Smooth muscle cell (in vitro differentiated cells): ENCODE data around the gene CBX6. TPM values are rescaled to one million over a fixed set of nuclear protein-coding genes. Genes with fewer than 3 reads are reported as not detected.
"Not testable (repeated sequence)": the region's sequence is repeated elsewhere in the genome, so short reads cannot be mapped to it uniquely, and the experiment has no call there.

Experiments
- DNase-seq: peaks from one replicate; lab custom pipeline; 2025; ENCODE audit not compliant: unreplicated experiment; lab: John Stamatoyannopoulos, UW
- H2AFZ ChIP-seq: fragments of 200-600 bp; sonication (generic); 2 replicates; pipeline ENCODE4 v1.6.0; 2016; ENCODE audit warnings: antibody characterized with exemption, low read depth, mild to moderate bottlenecking
- H3F3A ChIP-seq: fragments of 200-600 bp; sonication (generic); 2 replicates; pipeline ENCODE4 v1.6.0; 2017; ENCODE audit warnings: antibody characterized with exemption, low read depth
- H3K27ac ChIP-seq: fragments of 200-600 bp; sonication (generic); 2 replicates; pipeline ENCODE4 v1.5.1; 2016; ENCODE audit warnings: low read depth, mild to moderate bottlenecking
- H3K27me3 ChIP-seq: fragments of 200-600 bp; sonication (generic); 2 replicates; pipeline ENCODE4 v1.6.1; 2016; ENCODE audit warnings: low read depth, mild to moderate bottlenecking
- H3K36me3 ChIP-seq: fragments of 200-600 bp; sonication (generic); 2 replicates; pipeline ENCODE4 v1.5.1; 2016; ENCODE audit warnings: low read depth
- H3K4me1 ChIP-seq: fragments of 200-600 bp; sonication (generic); 2 replicates; pipeline ENCODE4 v1.5.1; 2016; ENCODE audit warnings: low read depth
- H3K4me2 ChIP-seq: fragments of 200-600 bp; sonication (generic); 2 replicates; pipeline ENCODE4 v1.6.0; 2016; ENCODE audit warnings: mild to moderate bottlenecking
- H3K4me3 ChIP-seq: fragments of 200-600 bp; sonication (generic); 2 replicates; pipeline ENCODE4 v1.5.1; 2016; ENCODE audit warnings: mild to moderate bottlenecking
- H3K79me2 ChIP-seq: fragments of 200-600 bp; sonication (generic); 2 replicates; pipeline ENCODE4 v1.6.0; 2016; ENCODE audit warnings: low read depth, mild to moderate bottlenecking
- H3K9ac ChIP-seq: fragments of 200-600 bp; sonication (generic); 2 replicates; pipeline ENCODE4 v1.6.0; 2016; ENCODE audit warnings: low read depth
- H3K9me3 ChIP-seq: fragments of 200-600 bp; sonication (generic); replicated peaks from 2 replicates; pipeline ENCODE4 v1.5.1; 2016; ENCODE audit warnings: low read depth
- H4K20me1 ChIP-seq: fragments of 200-600 bp; sonication (generic); 2 replicates; pipeline ENCODE4 v1.6.0; 2016; ENCODE audit warnings: low read depth
- WGBS: methylation state at CpG from one replicate; pipeline ENCODE4 v1.1.7; 2016; ENCODE audit warnings: low lambda C conversion rate; 5-methylcytosine and 5-hydroxymethylcytosine counted together
- polyA plus RNA-seq: library from polyadenylated mRNA; unstranded; fragments of >200 nt; fragmentation: Nextera tagmentation; extraction: Ambion mirVana; gene quantifications from 2 replicates; pipeline ENCODE4 v1.2.1, GENCODE V29; 2016
- total RNA-seq: library from RNA; depleted of rRNA; stranded (reverse); fragments of >200 nt; gene quantifications from 2 replicates; pipeline ENCODE4 v1.2.3, GENCODE V29; 2014
- TF ChIP-seq, protein P1 (sequence below): fragments of 200-600 bp; sonication (generic); IDR thresholded peaks from 2 replicates; pipeline ENCODE4 v1.5.1; 2017; ENCODE audit warnings: borderline replicate concordance, mild to moderate bottlenecking, antibody characterized with exemption; ENCODE audit not compliant: insufficient read depth, poor library complexity, severe bottlenecking

Gene CBX6
- total and polyA plus RNA-seq, 2 experiments from 2014 or later = 11.6 to 23.9 TPM

DNA sequence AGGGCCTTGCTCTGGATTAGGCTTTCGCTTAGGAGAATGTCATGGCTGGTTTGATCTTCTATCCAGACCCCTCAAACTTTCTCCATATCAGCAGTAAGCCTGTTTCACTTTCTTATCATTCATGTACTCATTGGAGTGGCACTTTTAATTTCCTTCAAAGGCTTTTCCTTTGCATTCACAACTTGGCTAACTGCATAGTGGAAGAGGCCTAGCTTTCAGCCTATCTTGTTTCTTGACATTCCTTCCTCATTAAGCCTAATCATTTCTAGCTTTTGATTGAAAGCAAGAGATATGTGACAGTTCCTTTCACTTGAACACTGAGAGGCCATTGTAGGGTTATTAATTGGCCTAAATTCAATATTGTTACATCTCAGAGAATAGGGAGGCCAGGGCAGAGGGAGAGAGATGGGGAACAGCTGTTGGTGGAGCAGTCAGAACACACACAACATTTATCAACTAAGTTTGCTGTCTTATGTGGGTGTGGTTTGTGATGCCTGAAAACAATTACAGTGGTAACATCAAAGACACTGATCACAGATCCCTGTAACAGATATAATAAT lies 47.7 kb upstream of the CBX6 start:
- Histone ChIP-seq H3K79me2 (no peaks in the 10 kb centered on the region), H3K4me1 (no peaks in the 10 kb centered on the region), H3K27ac (no peak overlapping the region), H3K4me3 (no peak overlapping the region), H3F3A (peaks cover 3% of the 10 kb centered on the region), H3K4me2 (no peak overlapping the region), H3K9ac (no peak overlapping the region), H3K9me3 (no peaks in the 10 kb centered on the region), H4K20me1 (no peaks in the 10 kb centered on the region), H2AFZ (no peak overlapping the region), H3K36me3 (no peaks in the 10 kb centered on the region), H3K27me3 (no peaks in the 10 kb centered on the region)
- TF ChIP-seq, protein P1, sequence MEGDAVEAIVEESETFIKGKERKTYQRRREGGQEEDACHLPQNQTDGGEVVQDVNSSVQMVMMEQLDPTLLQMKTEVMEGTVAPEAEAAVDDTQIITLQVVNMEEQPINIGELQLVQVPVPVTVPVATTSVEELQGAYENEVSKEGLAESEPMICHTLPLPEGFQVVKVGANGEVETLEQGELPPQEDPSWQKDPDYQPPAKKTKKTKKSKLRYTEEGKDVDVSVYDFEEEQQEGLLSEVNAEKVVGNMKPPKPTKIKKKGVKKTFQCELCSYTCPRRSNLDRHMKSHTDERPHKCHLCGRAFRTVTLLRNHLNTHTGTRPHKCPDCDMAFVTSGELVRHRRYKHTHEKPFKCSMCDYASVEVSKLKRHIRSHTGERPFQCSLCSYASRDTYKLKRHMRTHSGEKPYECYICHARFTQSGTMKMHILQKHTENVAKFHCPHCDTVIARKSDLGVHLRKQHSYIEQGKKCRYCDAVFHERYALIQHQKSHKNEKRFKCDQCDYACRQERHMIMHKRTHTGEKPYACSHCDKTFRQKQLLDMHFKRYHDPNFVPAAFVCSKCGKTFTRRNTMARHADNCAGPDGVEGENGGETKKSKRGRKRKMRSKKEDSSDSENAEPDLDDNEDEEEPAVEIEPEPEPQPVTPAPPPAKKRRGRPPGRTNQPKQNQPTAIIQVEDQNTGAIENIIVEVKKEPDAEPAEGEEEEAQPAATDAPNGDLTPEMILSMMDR = no peak
- no peak for DNase-seq
- WGBS = 76% methylated on average over 1 of the region's 1 CpG

DNA sequence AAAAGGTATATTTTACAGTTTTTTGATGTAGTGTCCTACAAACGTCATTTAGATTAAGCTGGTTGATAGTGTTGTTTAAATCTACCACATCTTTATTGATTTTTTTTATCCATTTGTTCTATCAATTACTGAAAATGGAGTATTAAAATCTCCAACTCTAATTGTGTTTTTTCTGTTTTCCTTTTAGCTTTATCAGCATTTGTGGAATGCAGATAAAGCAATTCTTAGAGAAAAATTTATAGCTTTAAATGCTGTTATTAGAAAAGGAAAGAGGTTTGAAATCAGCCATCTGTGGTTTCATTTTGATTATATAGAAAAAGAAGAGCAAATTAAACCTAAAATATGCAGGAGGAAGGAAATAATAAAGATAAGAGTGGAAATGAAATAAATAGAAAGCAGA lies 39.4 kb upstream of the CBX6 start:
- 73% methylated on average over 1 of the region's 1 CpG for WGBS
- no peak overlapping the region for H2AFZ ChIP-seq
- TF ChIP-seq, protein P1 = no peak
- no peak overlapping the region for H3K4me2 ChIP-seq
- DNase-seq = no peak
- H4K20me1 ChIP-seq = no peaks in the 10 kb centered on the region
- no peak overlapping the region for H3K9ac ChIP-seq
- no peak overlapping the region for H3K4me3 ChIP-seq
- H3K79me2 ChIP-seq = no peaks in the 10 kb centered on the region
- no peaks in the 10 kb centered on the region for H3K9me3 ChIP-seq
- H3K27me3 ChIP-seq = no peaks in the 10 kb centered on the region
- no peak overlapping the region for H3K27ac ChIP-seq
- H3K36me3 ChIP-seq = no peaks in the 10 kb centered on the region
- H3F3A ChIP-seq = no peaks in the 10 kb centered on the region
- H3K4me1 ChIP-seq = no peaks in the 10 kb centered on the region

DNA sequence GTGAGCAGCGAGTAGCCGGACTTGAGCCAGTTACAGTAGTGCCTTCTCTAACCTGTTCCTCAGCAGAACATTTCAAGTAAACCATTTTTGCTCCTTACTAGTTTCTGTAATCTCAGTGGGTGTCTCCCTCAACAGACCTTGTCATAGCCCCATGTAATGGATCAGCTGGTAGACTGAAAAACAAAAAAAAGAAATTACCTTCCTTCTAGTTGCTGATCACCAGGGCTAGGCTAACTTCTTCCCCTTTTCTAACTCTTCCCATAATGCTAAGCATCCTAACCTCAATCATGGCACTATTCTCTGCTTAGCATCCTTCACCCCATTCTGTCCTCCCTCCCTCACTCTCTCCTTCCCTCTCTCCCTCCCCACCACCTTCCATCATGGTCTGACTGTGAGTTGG lies 35.8 kb upstream of the CBX6 start:
- H3K79me2 ChIP-seq = no peaks in the 10 kb centered on the region
- no peak overlapping the region for H3K27ac ChIP-seq
- 83% methylated on average over 2 of the region's 2 CpGs for WGBS
- no peak overlapping the region for H3K9ac ChIP-seq
- no peak overlapping the region for H3K4me2 ChIP-seq
- TF ChIP-seq, protein P1 = no peak
- no peak overlapping the region for H3K4me3 ChIP-seq
- no peaks in the 10 kb centered on the region for H3K27me3 ChIP-seq
- no peaks in the 10 kb centered on the region for H3K36me3 ChIP-seq
- no peaks in the 10 kb centered on the region for H4K20me1 ChIP-seq
- peaks cover 2% of the 10 kb centered on the region for H3K9me3 ChIP-seq
- no peak overlapping the region for H2AFZ ChIP-seq
- no peaks in the 10 kb centered on the region for H3F3A ChIP-seq
- H3K4me1 ChIP-seq = no peaks in the 10 kb centered on the region
- DNase-seq = no peak

DNA sequence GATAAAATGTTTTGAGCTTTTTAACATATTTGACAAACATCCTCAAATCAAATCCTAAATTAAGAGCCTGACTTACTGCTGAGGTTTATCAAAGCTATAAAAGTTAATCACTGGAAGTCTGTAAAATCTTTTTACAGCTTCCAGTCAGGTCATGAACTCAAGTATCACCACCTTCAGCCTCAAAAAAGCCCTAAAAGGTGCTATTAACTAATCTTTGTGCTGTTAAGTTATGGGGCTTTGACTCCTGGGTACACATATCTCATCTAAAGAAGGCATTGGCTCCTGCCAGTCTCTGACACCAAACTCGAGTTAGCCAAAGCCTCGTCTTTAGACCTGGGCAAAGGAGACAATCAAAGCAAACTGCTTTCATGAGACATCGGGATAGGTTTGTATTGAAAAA lies 34.0 kb upstream of the CBX6 start:
- Histone ChIP-seq H3K9me3 (peaks cover 4% of the 10 kb centered on the region), H3K4me1 (no peaks in the 10 kb centered on the region), H2AFZ (no peak overlapping the region), H3F3A (no peaks in the 10 kb centered on the region), H3K9ac (no peak overlapping the region), H4K20me1 (no peaks in the 10 kb centered on the region), H3K27ac (no peak overlapping the region), H3K36me3 (no peaks in the 10 kb centered on the region), H3K4me2 (no peak overlapping the region), H3K4me3 (no peak overlapping the region), H3K27me3 (no peaks in the 10 kb centered on the region), H3K79me2 (no peaks in the 10 kb centered on the region)
- no peak for DNase-seq
- TF ChIP-seq, protein P1 = no peak
- WGBS = 87% methylated on average over 3 of the region's 3 CpGs

DNA sequence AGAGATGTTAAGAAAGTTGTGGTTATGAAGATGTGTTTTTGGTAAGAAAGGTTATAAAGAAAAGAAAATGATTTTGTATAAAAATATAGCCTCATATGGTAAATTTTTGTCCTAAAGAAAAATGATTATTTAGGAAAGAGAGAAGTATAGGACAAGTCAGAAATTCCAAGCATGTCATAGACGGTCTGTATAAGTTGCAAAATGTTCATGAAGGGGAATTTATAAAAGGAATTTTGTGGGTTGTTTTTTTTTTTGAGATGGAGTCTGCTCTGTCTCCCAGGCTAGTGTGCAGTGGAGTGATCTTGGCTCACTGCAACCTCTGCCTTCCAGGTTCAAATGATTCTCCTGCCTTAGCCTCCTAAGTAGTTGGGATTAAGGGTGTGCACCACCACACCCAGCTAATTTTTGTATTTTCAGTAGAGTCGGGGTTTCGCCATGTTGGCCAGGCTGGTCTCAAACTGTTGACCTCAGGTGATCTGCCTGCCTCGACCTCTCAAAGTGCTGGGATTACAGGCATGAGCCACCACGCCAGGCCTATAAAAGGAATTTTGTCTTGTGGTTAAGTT lies 32.1 kb upstream of the CBX6 start:
- not testable (repeated sequence) for H3K4me2 ChIP-seq, H3K27ac ChIP-seq, H3K27me3 ChIP-seq, H3F3A ChIP-seq, H3K4me3 ChIP-seq, H2AFZ ChIP-seq, H3K9ac ChIP-seq, DNase-seq, H3K4me1 ChIP-seq, H3K79me2 ChIP-seq, H3K36me3 ChIP-seq, H3K9me3 ChIP-seq, H4K20me1 ChIP-seq
- 54% methylated on average over 5 of the region's 5 CpGs for whole genome bisulfite sequencing
